CD4-positive, alpha-beta T cell treated with Interferon gamma for 1 hour (primary cell): ENCODE measurements around the gene KANK4.

ENCODE experiments used
- DNase-seq: peaks from one replicate; pipeline ENCODE4 v3.0.0-alpha.2; 2020

KANK4 gene

DNA sequence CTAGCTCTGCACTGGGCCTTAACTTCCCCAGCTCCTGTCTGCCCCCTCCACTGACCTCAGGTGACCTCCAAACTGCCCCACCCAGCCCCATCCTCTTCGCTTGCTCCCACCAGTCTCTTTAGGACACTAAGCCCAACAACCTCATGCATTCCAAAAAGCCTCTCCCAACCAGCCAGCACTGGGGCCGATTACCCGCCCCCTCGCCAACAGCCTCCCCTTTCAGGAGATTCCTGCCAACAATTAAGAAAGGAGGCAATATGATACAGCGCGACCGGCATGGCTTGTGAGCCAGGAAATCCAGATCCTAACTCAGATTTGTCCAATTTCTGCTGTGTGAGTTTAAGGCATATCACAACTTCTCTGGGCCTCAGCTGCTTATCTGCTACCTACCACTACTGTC, 14.7 kb downstream of the KANK4 start:
- no peak for DNase-seq

DNA sequence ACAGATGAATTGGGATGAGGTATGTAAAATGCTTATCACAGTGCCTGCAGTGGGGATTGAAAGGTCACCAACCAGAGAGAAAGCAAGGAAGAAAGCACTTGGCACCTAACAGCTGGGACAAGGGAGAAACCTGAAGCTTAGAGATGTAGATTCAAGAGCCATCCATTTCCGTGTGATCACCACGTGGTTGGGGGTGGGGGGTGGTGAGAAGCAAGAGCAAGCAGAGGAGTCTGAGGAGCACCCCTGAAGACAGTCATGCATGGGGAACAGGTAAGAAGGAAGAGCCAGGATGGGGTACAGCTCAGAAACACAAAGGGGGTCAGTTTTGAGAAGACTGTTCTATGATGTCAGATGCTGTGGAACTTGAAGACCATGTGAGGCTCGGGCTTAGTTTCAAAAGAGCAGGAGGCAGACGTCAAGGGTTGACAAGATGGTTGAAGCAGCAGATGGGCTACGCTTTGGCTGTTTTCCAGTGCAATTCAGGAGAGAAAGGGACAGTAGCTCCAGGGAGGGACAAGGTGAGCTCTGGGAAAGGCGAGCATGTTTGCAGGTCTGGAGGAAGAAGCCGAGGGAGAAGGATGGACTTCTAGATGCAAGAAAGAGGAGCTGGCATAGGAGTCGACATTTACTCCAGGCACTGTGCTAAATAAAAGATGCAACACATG, 17.4 kb downstream of the KANK4 start:
- DNase-seq: no peak

DNA sequence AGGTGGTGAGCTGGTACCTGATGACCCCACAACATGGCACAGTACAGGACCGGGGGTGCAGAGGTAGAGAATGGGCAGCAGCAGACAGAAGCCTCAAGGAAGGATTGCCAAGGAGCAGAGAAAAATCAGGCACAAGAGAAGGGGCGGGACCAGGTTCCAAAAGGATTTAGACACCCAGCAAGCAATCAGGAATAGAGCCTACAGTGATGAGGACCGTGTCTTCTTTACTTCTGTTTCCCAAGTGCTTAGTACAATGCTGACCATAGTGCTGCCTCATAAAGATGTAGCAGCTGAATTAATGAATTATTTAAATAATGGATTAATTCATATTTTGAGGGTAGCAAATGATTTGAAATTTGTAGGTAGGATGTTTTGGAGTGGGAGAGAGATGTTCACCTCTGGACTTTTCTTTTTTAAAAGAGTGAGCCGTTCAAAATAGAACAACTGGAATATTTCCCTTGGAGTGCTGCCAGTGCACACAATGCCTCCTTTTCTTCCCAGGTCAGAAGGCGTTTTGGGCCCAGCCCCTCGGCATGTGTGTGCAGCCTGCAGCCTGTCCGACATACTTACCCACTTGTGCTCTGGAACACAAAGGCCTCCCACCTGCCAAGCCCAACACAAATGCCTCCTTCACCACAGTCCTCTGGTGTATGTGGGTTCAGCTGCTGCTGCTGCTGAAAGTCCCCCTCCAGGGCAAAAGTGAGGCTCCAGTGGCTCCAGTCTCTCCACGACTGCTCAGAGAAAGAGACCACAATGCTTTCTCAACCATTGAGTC, 19.6 kb downstream of the KANK4 start:
- DNase-seq: no peak

DNA sequence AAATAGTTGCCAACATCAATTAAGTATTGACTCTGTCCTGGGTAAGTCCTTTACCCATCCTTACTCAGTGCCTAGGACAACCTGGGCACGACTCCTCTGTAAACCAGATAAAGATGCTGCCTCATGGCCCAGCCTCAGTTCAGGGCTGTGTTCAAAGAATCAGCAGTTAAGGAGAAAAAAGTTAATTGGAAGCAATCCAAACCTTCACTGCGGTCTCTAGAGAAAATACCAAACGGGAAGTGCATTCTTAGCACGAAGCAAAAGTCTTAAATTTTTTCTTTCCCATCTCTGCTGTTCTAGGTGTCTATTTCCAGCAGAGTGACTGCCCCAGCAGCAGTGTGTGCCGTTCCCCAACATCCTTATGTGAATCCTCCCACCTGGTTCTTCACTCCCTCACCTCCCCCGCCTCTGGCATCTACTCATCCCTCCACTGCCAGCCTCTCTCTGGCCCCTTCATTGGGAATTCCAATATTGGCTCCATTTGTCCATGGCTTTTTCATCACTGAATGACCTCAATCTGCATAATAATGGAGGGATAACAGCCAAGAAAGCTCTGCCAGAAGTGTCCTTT, 23.2 kb downstream of the KANK4 start:
- no peak for DNase-seq

DNA sequence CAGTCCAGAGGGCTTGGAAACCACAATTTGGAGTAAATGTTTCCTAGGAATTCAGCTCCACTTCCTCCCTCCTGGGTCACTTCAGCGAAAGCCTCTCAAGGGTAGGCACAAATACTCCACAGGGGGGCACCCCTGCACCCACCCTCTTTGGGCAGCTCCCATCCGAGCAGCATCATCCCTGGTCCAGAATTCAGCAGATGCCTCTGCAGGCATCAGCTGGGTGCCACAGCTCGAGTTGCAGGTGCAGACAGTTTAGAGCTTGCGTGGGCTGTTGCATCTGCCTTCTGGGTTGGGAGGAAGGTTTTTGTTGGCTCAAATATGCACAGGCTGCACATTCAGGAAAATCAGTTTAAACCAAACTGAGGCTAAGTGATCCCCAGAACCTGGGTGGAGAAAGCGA, 25.0 kb downstream of the KANK4 start:
- no peak for DNase-seq

GRCh38 chr1:62288662-62289061, 30.6 kb downstream of the KANK4 start:
- no peak for DNase-seq

DNA sequence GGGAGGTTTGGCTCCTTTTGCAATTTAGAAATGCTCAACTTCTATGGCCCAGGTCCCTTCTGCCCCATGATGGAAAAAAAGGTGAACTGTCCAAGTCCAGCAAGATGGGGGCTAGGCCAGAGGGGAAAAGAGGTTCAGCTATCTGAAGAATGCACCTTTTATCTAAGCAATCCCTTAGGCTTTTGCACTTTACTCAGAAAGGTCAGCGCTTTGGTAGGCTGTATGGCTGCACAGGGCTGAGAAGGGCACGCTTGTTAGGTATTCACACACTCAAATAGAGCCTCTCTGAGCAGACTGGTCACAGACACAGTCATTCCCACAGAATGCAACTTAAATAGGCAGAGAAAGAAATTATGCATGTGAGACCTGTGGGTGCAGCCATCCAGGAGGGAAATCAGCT, 31.0 kb downstream of the KANK4 start:
- DNase-seq: no peak

GRCh38 chr1:62286786-62287224, 32.4 kb downstream of the KANK4 start:
- no peak for DNase-seq

GRCh38 chr1:62285984-62286785, 33.0 kb downstream of the KANK4 start:
- no peak for DNase-seq

DNA sequence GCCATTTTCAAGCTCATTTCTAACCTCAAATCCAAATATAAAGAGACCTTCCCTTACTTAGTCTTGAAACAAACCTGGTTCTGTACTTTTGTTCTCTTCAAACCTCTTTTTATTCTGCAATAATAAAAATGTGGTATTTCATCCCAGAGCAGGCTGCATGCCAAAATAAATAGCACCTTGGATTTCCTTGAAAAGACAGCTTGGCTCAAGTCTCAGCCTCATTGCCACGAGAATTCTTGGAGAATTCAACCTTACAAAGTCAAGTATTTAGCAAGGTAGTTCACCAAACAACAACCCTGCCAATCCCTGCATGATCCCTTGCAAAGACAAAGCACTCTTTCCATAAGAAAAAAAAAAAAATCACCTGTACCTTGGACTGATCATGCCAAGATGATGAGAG, 33.8 kb downstream of the KANK4 start:
- DNase-seq: no peak

DNA sequence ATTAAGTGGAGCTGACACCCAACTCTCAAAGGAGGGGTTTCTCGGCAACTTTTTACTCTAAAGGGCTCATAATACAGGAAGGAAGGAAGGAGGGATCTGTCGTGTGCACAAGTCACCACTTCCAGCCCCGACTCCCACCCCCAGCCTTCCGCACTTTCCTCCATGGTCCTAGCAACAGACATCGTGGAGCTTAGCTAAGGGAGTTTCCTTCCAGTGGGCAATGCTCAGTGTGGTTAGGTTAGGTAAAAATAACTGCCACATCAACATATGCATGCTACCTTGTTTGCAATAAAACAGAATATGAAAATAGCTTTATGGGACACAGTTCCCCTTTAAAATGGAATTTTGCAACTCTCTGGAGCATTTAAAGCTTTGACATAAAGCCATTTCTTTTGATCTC, 35.2 kb downstream of the KANK4 start:
- no peak for DNase-seq

DNA sequence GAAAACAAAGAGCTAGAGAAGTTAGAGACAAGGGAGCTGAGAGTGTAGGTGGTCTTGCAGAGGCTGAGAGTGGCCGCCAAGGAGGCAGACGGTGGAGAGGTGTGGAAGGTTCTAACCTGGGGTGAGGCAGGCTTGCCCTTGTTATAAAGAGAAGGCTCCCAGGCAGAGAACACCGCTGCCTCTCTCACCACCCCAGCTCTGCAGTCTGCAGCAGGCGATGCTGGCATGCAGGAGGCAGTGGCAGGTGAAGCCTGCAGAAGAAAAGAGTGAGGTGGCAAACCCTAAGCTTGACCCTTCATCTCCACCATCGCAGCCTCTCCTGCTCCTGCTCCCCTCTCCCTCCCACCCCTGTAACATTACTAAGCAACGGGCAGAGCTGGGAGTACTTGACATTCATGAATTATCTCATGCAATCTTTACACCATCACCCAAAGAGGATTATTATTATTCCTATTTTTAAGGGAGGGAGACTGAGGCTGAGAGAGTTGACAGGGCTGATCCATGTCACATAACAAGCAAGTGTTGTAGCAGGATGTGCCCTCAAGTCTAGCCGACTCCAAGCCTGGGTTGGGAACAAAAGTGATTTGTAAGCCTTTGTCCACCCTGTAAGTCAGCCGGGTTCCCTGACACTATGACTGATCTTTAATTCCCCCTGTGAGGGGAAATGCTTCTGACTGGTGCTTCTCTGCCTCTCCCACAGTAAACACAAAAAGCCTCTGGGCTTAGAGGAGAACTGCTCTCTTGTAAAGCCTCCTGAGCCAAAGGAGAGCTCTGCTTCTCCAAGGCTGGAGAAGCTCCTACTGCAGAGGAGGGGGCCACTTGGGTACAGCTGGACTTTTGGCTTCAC, 36.1 kb downstream of the KANK4 start:
- DNase-seq: no peak

DNA sequence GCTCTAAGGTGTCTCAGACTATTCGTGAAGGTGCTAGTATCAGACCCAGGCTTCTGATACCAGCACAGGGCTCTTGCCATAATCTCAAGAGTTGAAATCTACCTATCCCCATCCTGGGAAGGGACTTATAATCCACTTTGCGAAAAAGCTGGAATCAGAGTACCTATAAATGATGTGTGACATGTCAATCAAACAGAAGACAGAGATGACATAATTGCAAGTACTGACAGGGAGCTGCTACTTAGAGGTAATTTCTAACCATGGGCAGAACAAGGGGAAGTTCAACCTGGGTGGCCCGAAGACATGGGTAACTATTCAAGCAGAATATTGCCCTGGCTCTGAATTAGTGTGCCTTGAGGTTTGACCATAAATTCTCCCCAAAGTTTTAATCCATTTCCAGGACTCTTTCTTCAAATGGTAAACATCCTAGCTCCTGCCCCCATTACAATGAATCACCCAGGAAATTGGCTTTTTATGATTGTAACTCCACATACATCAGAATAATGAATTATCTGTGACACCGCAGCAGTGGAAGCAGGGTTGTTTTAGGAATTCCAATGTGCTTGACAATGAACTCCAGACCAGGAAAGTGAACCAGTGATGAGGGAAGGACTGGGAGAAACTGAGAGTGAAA, 37.2 kb downstream of the KANK4 start:
- DNase-seq: no peak

DNA sequence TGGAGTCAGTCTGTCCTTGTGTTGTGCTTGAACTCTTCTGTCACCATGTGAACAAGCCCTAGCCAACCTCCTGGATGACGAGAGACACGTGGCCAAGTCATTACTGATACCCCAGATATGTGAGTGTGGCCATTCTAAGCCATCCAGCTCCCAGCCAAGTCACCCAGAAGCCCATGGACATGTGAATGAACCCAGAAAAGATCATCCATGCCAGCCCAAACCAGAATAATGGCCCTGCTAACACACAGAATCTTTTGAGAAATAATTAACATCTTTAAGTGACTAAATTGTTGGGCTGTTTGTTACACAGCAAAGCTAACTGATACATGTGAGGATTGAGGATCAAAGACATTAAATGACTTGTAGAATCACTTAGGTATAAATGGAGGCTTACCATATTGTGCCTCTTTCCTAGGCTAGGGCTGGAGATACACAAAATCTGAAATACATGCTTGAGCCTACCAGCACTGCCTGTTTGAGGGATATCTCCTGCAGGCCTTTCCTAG, 38.2 kb downstream of the KANK4 start:
- DNase-seq: no peak

DNA sequence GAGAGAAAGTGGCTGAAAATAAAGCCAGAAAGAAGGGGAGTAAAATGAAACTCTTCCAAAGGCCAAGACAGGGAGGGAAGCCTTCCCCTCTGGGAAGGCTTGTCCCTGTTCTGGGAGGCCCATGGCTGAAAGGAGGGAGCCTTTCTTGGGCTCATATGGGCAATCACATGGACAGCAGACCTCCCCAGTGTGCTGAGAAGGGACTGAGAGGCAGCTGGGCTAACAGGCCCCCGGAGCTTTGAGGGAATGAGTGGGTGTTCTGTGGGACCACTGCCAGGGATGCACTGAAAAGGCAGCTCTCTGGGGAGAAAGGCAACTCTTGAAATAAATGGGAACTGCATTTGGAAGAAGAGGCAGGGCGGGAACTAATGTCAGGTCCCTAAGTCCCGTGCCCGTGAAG, 39.1 kb downstream of the KANK4 start:
- DNase-seq: no peak

DNA sequence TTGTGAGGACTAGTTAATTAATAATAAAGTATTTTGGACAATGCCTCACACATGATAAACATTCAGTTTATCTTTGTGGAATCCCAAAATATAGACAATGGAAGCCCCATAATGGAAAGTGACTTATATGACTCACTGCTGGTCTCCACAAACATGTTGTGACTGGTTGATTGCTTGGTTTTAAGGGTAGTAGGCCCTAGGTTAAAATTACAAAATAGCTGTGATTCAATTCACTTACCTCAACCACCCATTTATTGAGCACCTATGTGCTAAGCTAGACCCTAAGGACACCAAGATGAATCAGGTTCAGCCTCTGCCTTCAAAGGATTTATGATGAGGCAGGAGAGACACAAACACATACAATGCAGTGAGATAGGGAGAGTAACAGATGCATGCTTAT, 42.4 kb downstream of the KANK4 start:
- DNase-seq: no peak

GRCh38 chr1:62274496-62275485, 44.4 kb downstream of the KANK4 start:
- DNase-seq: no peak

DNA sequence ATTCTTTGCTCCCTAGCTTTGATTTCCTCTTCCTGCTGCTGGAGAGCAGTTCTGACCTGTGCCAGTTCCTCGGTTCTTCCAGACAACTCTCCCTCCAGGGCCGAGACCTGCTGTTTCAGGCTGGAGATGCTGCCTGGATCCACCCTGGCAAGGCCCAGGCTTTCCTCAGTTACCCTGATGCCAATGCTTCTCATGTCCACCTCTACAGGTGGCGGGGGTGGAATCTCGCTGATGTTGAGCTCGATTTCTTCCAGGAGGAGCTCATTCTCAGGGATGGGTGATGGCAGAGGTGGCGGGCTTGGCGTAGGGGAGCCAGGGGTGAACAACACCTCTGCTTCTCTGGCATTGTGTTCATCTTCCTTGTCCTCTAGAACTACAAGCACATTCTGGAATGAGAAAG, 45.3 kb downstream of the KANK4 start:
- no peak for DNase-seq

GRCh38 chr1:62271948-62272728, 47.1 kb downstream of the KANK4 start:
- DNase-seq: peak; percentile 29

- no peak for DNase-seq
These were observed 48.1 kb downstream of the KANK4 start for GRCh38 chr1:62271134-62271533.
